B cell (primary cell): Measurements from ENCODE around the gene C5orf52. TPM values are rescaled to one million over a fixed set of nuclear protein-coding genes. Genes with fewer than 3 reads are reported as not detected.
"Not testable (repeated sequence)": the region's sequence is repeated elsewhere in the genome, so short reads cannot be mapped to it uniquely, and the experiment has no call there.

Experiments used
- ATAC-seq: fragments of 200-7000 bp; cut with Tn5 transposase; one replicate; pipeline ENCODE4 v1.10.0; 2021; ENCODE audit warnings: low read depth, mild to moderate bottlenecking, moderate number of reproducible peaks, moderate library complexity
- CTCF ChIA-PET: fragments of 350-600 bp; sonication (Branson Sonifier 250); formaldehyde crosslinking; loops from one replicate; lab custom pipeline; 2021; ENCODE audit warnings: antibody characterized with exemption, inconsistent platforms; lab: Charles Lee
- POLR2A ChIA-PET: fragments of 350-600 bp; sonication (Branson Sonifier 250); formaldehyde crosslinking; loops from one replicate; lab custom pipeline; 2021; ENCODE audit warnings: antibody characterized with exemption; lab: Charles Lee
- DNase-seq: peaks from one replicate; pipeline ENCODE4 v3.0.0; 2013
- H2AFZ ChIP-seq: 2 replicates; pipeline ENCODE4 v1.6.1; 2012; ENCODE audit warnings: mild to moderate bottlenecking, low read depth, low read length; ENCODE audit not compliant: insufficient read depth, poor library complexity, severe bottlenecking
- H3K27ac ChIP-seq, 2 donors: 1 replicate in 1 of 2; 2 replicates in 1 of 2; pipeline ENCODE4 v1.5.1; 2012 to 2013; ENCODE audit warnings: low read length in 2 of 2, mild to moderate bottlenecking in 2 of 2, moderate library complexity in 1 of 2
- H3K27me3 ChIP-seq, 4 experiments: fragments of 200-600 bp in 1 of 4; sonication (generic) in 1 of 4; replicated peaks in 1 of 4; 1 replicate in 2 of 4; 2 replicates in 2 of 4; pipeline versions ENCODE4 v1.6.1 to v1.7.0; 2013 to 2016; ENCODE audit warnings: low read length in 3 of 4, mild to moderate bottlenecking in 2 of 4, mixed read lengths in 1 of 4, moderate library complexity in 1 of 4; ENCODE audit not compliant: insufficient read depth in 4 of 4, control insufficient read depth in 3 of 4; ENCODE audit errors: control extremely low read depth in 1 of 4
- H3K36me3 ChIP-seq, 2 experiments: replicated peaks in 1 of 2; 1 replicate in 1 of 2; 2 replicates in 1 of 2; pipeline versions ENCODE4 v1.6.1 to v1.7.1; 2013; ENCODE audit warnings: low read length in 1 of 2; ENCODE audit not compliant: insufficient read depth in 2 of 2, control insufficient read depth in 1 of 2; ENCODE audit errors: control extremely low read depth in 1 of 2, extremely low read depth in 1 of 2
- H3K4me1 ChIP-seq, 2 donors: fragments of 200-600 bp in 1 of 2; sonication (generic) in 1 of 2; 1 replicate in 1 of 2; 2 replicates in 1 of 2; pipeline versions ENCODE4 v1.5.1 to v1.6.1; 2013 to 2017; ENCODE audit warnings: low read length in 2 of 2; ENCODE audit not compliant: control insufficient read depth in 2 of 2, insufficient read depth in 2 of 2
- H3K4me2 ChIP-seq: replicated peaks from 2 replicates; pipeline ENCODE3; 2012; ENCODE audit warnings: mild to moderate bottlenecking, low read depth, low read length; ENCODE audit not compliant: poor library complexity, severe bottlenecking
- H3K4me3 ChIP-seq, 5 experiments: fragments of 200-600 bp in 1 of 5; sonication (generic) in 1 of 5; 1 replicate in 3 of 5; 2 replicates in 2 of 5; pipeline versions ENCODE4 v1.5.1 to v1.7.0; 2011 to 2016; ENCODE audit warnings: low read length in 4 of 5, mild to moderate bottlenecking in 4 of 5, low read depth in 2 of 5, control low read depth in 1 of 5, moderate library complexity in 1 of 5; ENCODE audit not compliant: insufficient read depth in 1 of 5; ENCODE audit errors: control extremely low read depth in 1 of 5, extremely low read depth in 1 of 5
- H3K79me2 ChIP-seq: fragments of 200-600 bp; sonication (generic); one replicate; pipeline ENCODE4 v1.6.0; 2016; ENCODE audit warnings: low read length; ENCODE audit not compliant: control insufficient read depth, insufficient read depth
- H3K9ac ChIP-seq: fragments of 200-600 bp; sonication (generic); 2 replicates; pipeline ENCODE4 v1.6.1; 2017; ENCODE audit warnings: mild to moderate bottlenecking, low read length, moderate library complexity
- H3K9me3 ChIP-seq, 3 donors: one replicate each; pipeline versions ENCODE4 v1.6.1 to v1.7.1; 2013; ENCODE audit warnings: low read length in 2 of 3; ENCODE audit not compliant: control insufficient read depth in 2 of 3, insufficient read depth in 1 of 3; ENCODE audit errors: control extremely low read depth in 1 of 3
- H4K20me1 ChIP-seq: 2 replicates; pipeline ENCODE4 v1.6.0; 2012; ENCODE audit warnings: mild to moderate bottlenecking, low read length; ENCODE audit not compliant: insufficient read depth, control insufficient read depth, poor library complexity, severe bottlenecking
- H3K27ac Mint-ChIP-seq: one replicate; pipeline ENCODE4 v1.8.0; 2021; ENCODE audit warnings: mixed read lengths
- H3K27me3 Mint-ChIP-seq: one replicate; pipeline ENCODE4 v1.8.0; 2021; ENCODE audit warnings: mixed read lengths
- H3K4me1 Mint-ChIP-seq: one replicate; pipeline ENCODE4 v1.8.0; 2021; ENCODE audit warnings: mixed read lengths
- H3K4me3 Mint-ChIP-seq: one replicate; pipeline ENCODE4 v1.8.0; 2021; ENCODE audit warnings: mixed read lengths
- H3K9me3 Mint-ChIP-seq: one replicate; pipeline ENCODE4 v1.8.0; 2022; ENCODE audit warnings: mixed read lengths; ENCODE audit not compliant: insufficient read depth
- WGBS: methylation state at CpG from one replicate; pipeline ENCODE4 v1.1.5; 2013; ENCODE audit warnings: missing lambda C conversion rate; ENCODE audit not compliant: insufficient coverage; 5-methylcytosine and 5-hydroxymethylcytosine counted together
- intact Hi-C: fragments of 100-400 bp; cut with micrococcal nuclease; formaldehyde crosslinking; loops from one replicate; pipeline ENCODE4 v1.10.0; 2022
- polyA plus RNA-seq: library from polyadenylated mRNA; depleted of rRNA; stranded (reverse); fragments of >200 nt; gene quantifications from 2 replicates; pipeline ENCODE4 v1.2.3, GENCODE V29; 2012
- total RNA-seq, 2 donors: library from RNA; stranded (reverse); fragments of 120-200 nt in 1 of 2; gene quantifications; 1 replicate in 1 of 2; 2 replicates in 1 of 2; pipeline versions ENCODE4 v1.2.3 to v1.2.4, GENCODE V29; 2013 to 2022

Gene C5orf52
- total and polyA plus RNA-seq, 2 donors (not counting 1 experiment from before 2014, with no cell fraction given): not detected

- POLR2A ChIA-PET, H2AFZ ChIP-seq, H3K27ac Mint-ChIP-seq, H3K4me2 ChIP-seq, H3K9me3 Mint-ChIP-seq, H3K79me2 ChIP-seq, H3K9ac ChIP-seq, H3K4me3 Mint-ChIP-seq, H3K27me3 Mint-ChIP-seq, H3K36me3 ChIP-seq, H3K27ac ChIP-seq, intact Hi-C loops, DNase-seq, H3K4me3 ChIP-seq, H4K20me1 ChIP-seq, H3K27me3 ChIP-seq, H3K9me3 ChIP-seq, ATAC-seq: not testable (repeated sequence)
- peaks cover 51% of the 10 kb centered on the region for H3K4me1 Mint-ChIP-seq
- no CpG with 5 or more reads among the region's 1 CpG for WGBS
- peaks cover 24 to 29% of the 10 kb centered on the region in 2 donors for H3K4me1 ChIP-seq
- CTCF ChIA-PET: interaction anchor here (0.7 to 5.9 kb wide), 6 partner anchors 9 to 296 kb away, joined by 3 to 46 read pairs (median 4); partner anchors contain the start of gene LSM11
Measured at GRCh38 chr5:157727858-157728257, 56.5 kb downstream of the C5orf52 start.

Other genes with a start within 250 kb of the C5orf52 start
- 3.1 and 4.6 TPM in 2 replicates for gene NIPAL4, start 211.3 kb upstream of the C5orf52 start, total RNA-seq
- gene NIPAL4, start 211.3 kb upstream of the C5orf52 start, polyA plus RNA-seq: 6.4 and 9.7 TPM in 2 replicates
- 171 TPM in 2 replicates for gene ADAM19, start 95.8 kb upstream of the C5orf52 start, total RNA-seq
- 110 and 152 TPM in 2 replicates for gene ADAM19, start 95.8 kb upstream of the C5orf52 start, polyA plus RNA-seq
- gene SOX30, start 19.1 kb upstream of the C5orf52 start, total RNA-seq: 0.29 and 0.49 TPM in 2 replicates
- gene SOX30, start 19.1 kb upstream of the C5orf52 start, polyA plus RNA-seq: 0.21 and 0.23 TPM in 2 replicates
- 14.1 and 14.6 TPM in 2 replicates for gene THG1L, start 59.9 kb downstream of the C5orf52 start, total RNA-seq
- 5.1 and 6.1 TPM in 2 replicates for gene THG1L, start 59.9 kb downstream of the C5orf52 start, polyA plus RNA-seq
- gene LSM11, start 72.2 kb downstream of the C5orf52 start, total RNA-seq: 4.2 and 4.3 TPM in 2 replicates
- gene LSM11, start 72.2 kb downstream of the C5orf52 start, polyA plus RNA-seq: 0.97 and 1.00 TPM in 2 replicates
- 62.7 and 69.7 TPM in 2 replicates for gene CLINT1, start 187.6 kb downstream of the C5orf52 start, total RNA-seq
- gene CLINT1, start 187.6 kb downstream of the C5orf52 start, polyA plus RNA-seq: 89.1 and 92.2 TPM in 2 replicates